Upper lobe of left lung (tissue), 4 donors: ENCODE measurements around the gene OXT.

Source experiments
- EP300 ChIP-seq, 4 donors: sonication (generic); formaldehyde crosslinking; IDR thresholded peaks; one replicate each; pipeline ENCODE4 v1.5.1; 2017; ENCODE audit warnings: antibody characterized with exemption in 4 of 4, control low read depth in 2 of 4
- POLR2A ChIP-seq, 4 donors: fragments of 450-650 bp; IDR thresholded peaks; one replicate each; pipeline ENCODE4 v1.5.1; 2016 to 2017; ENCODE audit warnings: antibody characterized with exemption in 4 of 4, mild to moderate bottlenecking in 2 of 4
- POLR2AphosphoS5 ChIP-seq, 2 donors: sonication (generic); formaldehyde crosslinking; IDR thresholded peaks; one replicate each; pipeline ENCODE4 v1.5.1; 2017; ENCODE audit warnings: antibody characterized with exemption in 2 of 2
- TF ChIP-seq, protein P1 (sequence below), 6 experiments: fragments of 450-650 bp in 4 of 6; fragments of 200-600 bp in 2 of 6; sonication (generic) in 2 of 6; IDR thresholded peaks; one replicate each; pipeline ENCODE4 v1.5.1; 2016 to 2019; ENCODE audit warnings: antibody characterized with exemption in 6 of 6

DNA sequence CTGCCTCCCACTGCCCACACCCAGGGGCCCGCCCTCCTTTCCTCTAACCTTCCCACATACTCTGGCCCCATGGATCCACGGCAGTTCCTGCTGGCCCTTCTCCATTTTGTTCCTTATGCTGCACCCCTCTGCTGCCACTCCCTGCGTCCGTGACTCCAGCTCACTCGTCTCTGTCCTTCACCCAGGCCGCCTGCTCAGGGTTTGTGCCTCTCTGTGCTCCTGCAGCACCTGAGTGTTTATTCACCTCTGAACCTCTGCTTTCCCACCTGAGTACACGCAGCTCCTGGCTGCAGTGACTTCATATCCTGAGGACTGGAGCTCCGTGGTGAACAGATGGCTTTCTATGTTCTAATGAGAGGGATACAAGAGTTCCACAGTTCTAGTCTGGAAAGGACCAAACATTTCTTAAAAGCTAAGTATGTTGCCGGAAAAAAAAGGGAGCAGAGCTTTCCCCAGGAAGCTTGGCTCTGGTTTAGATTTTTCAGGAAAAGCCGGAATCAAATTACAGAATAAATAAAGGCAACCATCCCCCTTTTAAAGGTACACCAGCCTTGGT is 29.5 kb upstream of the OXT start:
- TF ChIP-seq, protein P1, sequence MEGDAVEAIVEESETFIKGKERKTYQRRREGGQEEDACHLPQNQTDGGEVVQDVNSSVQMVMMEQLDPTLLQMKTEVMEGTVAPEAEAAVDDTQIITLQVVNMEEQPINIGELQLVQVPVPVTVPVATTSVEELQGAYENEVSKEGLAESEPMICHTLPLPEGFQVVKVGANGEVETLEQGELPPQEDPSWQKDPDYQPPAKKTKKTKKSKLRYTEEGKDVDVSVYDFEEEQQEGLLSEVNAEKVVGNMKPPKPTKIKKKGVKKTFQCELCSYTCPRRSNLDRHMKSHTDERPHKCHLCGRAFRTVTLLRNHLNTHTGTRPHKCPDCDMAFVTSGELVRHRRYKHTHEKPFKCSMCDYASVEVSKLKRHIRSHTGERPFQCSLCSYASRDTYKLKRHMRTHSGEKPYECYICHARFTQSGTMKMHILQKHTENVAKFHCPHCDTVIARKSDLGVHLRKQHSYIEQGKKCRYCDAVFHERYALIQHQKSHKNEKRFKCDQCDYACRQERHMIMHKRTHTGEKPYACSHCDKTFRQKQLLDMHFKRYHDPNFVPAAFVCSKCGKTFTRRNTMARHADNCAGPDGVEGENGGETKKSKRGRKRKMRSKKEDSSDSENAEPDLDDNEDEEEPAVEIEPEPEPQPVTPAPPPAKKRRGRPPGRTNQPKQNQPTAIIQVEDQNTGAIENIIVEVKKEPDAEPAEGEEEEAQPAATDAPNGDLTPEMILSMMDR (IDR thresholded peaks at IDR 0.05) = no peak
- no peak for TF ChIP-seq POLR2A (IDR thresholded peaks at IDR 0.05)
- no peak for TF ChIP-seq EP300 (IDR thresholded peaks at IDR 0.05)
- TF ChIP-seq POLR2AphosphoS5 (IDR thresholded peaks at IDR 0.05) = no peak
